WTC11 (cell line): ENCODE measurements around the gene GPRIN3.

Source experiments
- CBFB ChIP-seq: sonication (generic); formaldehyde crosslinking; IDR thresholded peaks from 2 replicates; pipeline ENCODE4 v1.8.1; 2022; ENCODE audit warnings: mild to moderate bottlenecking, low read depth, missing genetic modification reagents
- CTCF ChIP-seq: fragments of 200-600 bp; IDR thresholded peaks from 2 replicates; pipeline ENCODE4 v1.8.0; 2022; ENCODE audit warnings: antibody characterized with exemption
- MAX ChIP-seq: sonication (generic); formaldehyde crosslinking; IDR thresholded peaks from 2 replicates; pipeline ENCODE4 v1.8.0; 2022; ENCODE audit warnings: mild to moderate bottlenecking, missing genetic modification reagents
- TEAD4 ChIP-seq: sonication (generic); formaldehyde crosslinking; IDR thresholded peaks from 2 replicates; pipeline ENCODE4 v1.8.0; 2022; ENCODE audit warnings: mild to moderate bottlenecking, missing genetic modification reagents
- ZNF121 ChIP-seq: sonication (generic); formaldehyde crosslinking; IDR thresholded peaks from 2 replicates; pipeline ENCODE4 v1.8.0; 2023; ENCODE audit warnings: missing genetic modification reagents
- ZNF263 ChIP-seq: sonication (generic); formaldehyde crosslinking; IDR thresholded peaks from 2 replicates; pipeline ENCODE4 v1.8.1; 2022; ENCODE audit warnings: low read depth, mild to moderate bottlenecking, moderate library complexity, missing genetic modification reagents
- ZNF671 ChIP-seq: fragments of 250-450 bp; sonication (Bioruptor Pico); IDR thresholded peaks from 2 replicates; pipeline ENCODE4 v1.8.0; 2021; ENCODE audit warnings: mild to moderate bottlenecking

GRCh38 chr4:89347363-89348025, 39.9 kb upstream of the GPRIN3 start:
- TF ChIP-seq ZNF121 (CRISPR knock-in tag): no peak
- no peak for TF ChIP-seq CBFB
- no peak for TF ChIP-seq ZNF671 (CRISPR knock-in tag)
- TF ChIP-seq CTCF: no peak
- no peak for TF ChIP-seq ZNF263
- TF ChIP-seq TEAD4 (CRISPR knock-in tag): no peak
- TF ChIP-seq MAX: no peak
